SK-N-SH treated with all-trans-retinoic acid at 6 μM for 48 hours (cell line): Measurements from ENCODE around the gene GALNTL6.

Source experiments
- CREB5 ChIP-seq: fragments of 250-450 bp; sonication (Bioruptor Pico); IDR thresholded peaks from 2 replicates; pipeline ENCODE4 v1.5.1; 2020; ENCODE audit warnings: low read depth, mild to moderate bottlenecking, moderate library complexity
- ESRRG ChIP-seq: fragments of 250-450 bp; sonication (Bioruptor Pico); IDR thresholded peaks from 2 replicates; pipeline ENCODE4 v1.6.1; 2021; ENCODE audit warnings: mild to moderate bottlenecking
- OSR1 ChIP-seq: fragments of 250-450 bp; sonication (Bioruptor Pico); IDR thresholded peaks from 2 replicates; pipeline ENCODE4 v1.8.0; 2022; ENCODE audit warnings: moderate library complexity, mild to moderate bottlenecking, inconsistent platforms
- PATZ1 ChIP-seq: fragments of 250-450 bp; sonication (Bioruptor Pico); IDR thresholded peaks from 2 replicates; pipeline ENCODE4 v1.8.0; 2020; ENCODE audit warnings: mild to moderate bottlenecking, moderate library complexity, borderline replicate concordance
- RARB ChIP-seq: fragments of 250-450 bp; sonication (Bioruptor Pico); IDR thresholded peaks from 2 replicates; pipeline ENCODE4 v1.8.0; 2021; ENCODE audit warnings: mild to moderate bottlenecking, moderate library complexity

GRCh38 chr4:172680691-172681090, 867.5 kb downstream of the GALNTL6 start:
- no peak for TF ChIP-seq OSR1 (CRISPR knock-in tag)
- TF ChIP-seq PATZ1 (CRISPR knock-in tag) = no peak
- no peak for TF ChIP-seq CREB5
- no peak for TF ChIP-seq RARB (CRISPR knock-in tag)
- no peak for TF ChIP-seq ESRRG (CRISPR knock-in tag)
